Heart right ventricle (tissue), 16 donors: Measurements from ENCODE around the gene MYLK4. TPM values are rescaled to one million over a fixed set of nuclear protein-coding genes. Genes with fewer than 3 reads are reported as not detected.

Source experiments
- ATAC-seq, 8 donors: fragments of 200-7000 bp; cut with Tn5 transposase; one replicate each; pipeline ENCODE4 v1.9.1; 2020; ENCODE audit warnings: mild to moderate bottlenecking in 8 of 8, moderate library complexity in 8 of 8, moderate number of reproducible peaks in 1 of 8
- DNase-seq, 2 donors: peaks; one replicate each; pipeline ENCODE4 v3.0.0-alpha.2; 2020
- H3K27ac ChIP-seq, 10 donors: fragments of 200-600 bp; sonication (generic) in 2 of 10; one replicate each; pipeline versions ENCODE4 v1.5.0 to v1.8.0; 2020 to 2022; ENCODE audit warnings: mild to moderate bottlenecking in 3 of 10
- H3K27me3 ChIP-seq, 7 donors: fragments of 200-600 bp; one replicate each; pipeline ENCODE4 v1.8.0; 2021 to 2022; ENCODE audit warnings: mild to moderate bottlenecking in 2 of 7
- H3K36me3 ChIP-seq, 9 donors: fragments of 200-600 bp; sonication (generic) in 1 of 9; one replicate each; pipeline versions ENCODE4 v1.5.0 to v1.8.0; 2020 to 2022; ENCODE audit warnings: mild to moderate bottlenecking in 2 of 9
- H3K4me1 ChIP-seq, 9 donors: fragments of 200-600 bp; sonication (generic) in 1 of 9; one replicate each; pipeline versions ENCODE4 v1.5.0 to v1.8.0; 2020 to 2022; ENCODE audit warnings: mild to moderate bottlenecking in 4 of 9
- H3K4me3 ChIP-seq, 10 donors: fragments of 200-600 bp; sonication (generic) in 2 of 10; one replicate each; pipeline versions ENCODE4 v1.5.0 to v1.8.0; 2020 to 2022; ENCODE audit warnings: mild to moderate bottlenecking in 7 of 10, moderate library complexity in 2 of 10
- H3K9me3 ChIP-seq, 11 donors: fragments of 200-600 bp in 10 of 11; sonication (generic) in 2 of 11; one replicate each; pipeline versions ENCODE4 v1.5.0 to v1.8.0; 2013 to 2022; ENCODE audit warnings: mild to moderate bottlenecking in 2 of 11, control low read depth in 1 of 11, moderate library complexity in 1 of 11
- WGBS, 2 donors: extraction: QIAGEN DNeasy Blood & Tissue Kit; methylation state at CpG; one replicate each; pipeline ENCODE4 v1.1.7; 2013; ENCODE audit warnings: inconsistent platforms in 1 of 2; 5-methylcytosine and 5-hydroxymethylcytosine counted together
- intact Hi-C, 10 donors: fragments of 100-400 bp; cut with DNase I; formaldehyde crosslinking; loops; one replicate each; pipeline versions ENCODE4 v1.11.1 to v1.14.2; 2022
- polyA plus RNA-seq, 2 donors: library from polyadenylated mRNA; stranded (reverse); fragments of 200-250 nt; gene quantifications; one replicate each; pipeline ENCODE4 v1.2.3, GENCODE V29; 2013
- total RNA-seq, 10 donors: library from RNA; stranded (reverse); fragmentation: NEBNext Ultra II Directional in 3 of 10; extraction: Animal tissue kit (Norgen Biotek cat#: 25700) in 3 of 10; gene quantifications; one replicate each; pipeline versions ENCODE4 v1.2.1 to v1.2.4, GENCODE V29; 2021 to 2023
- TF ChIP-seq, protein P1 (sequence below), 9 donors: fragments of 200-600 bp; sonication (generic) in 2 of 9; IDR thresholded peaks; one replicate each; pipeline versions ENCODE4 v1.5.0 to v1.8.0; 2021 to 2022; ENCODE audit warnings: antibody characterized with exemption in 9 of 9, mild to moderate bottlenecking in 5 of 9, moderate library complexity in 1 of 9
- donor health status: Arrhythmogenic right ventricular cardiomyopathy.
- donor health status: ischemic (EF 13 %, LVEDD 7.1; RV severe dilation, severe dysfunction).
- donor health status: healthy with polysubstance abuse.
- donor health status: DM: no; HTN: yes; CAD: no.
- donor health status: DM: no; HTN: no; CAD: no.
- donor health status: ischemic (EF 25% LVEDD 6.9; RV normal size, moderate dysfunction).
- donor health status: ischemic (EF 25% LVEDD 5.7; RV mildly dilated, moderate dysfunction).
- donor health status: healthy.
- donor health status: DM: yes; HTN: yes; CAD: no.
- donor health status: Ischemic cardiomyopathy.
- donor health status: ischemic (EF 35%, LVEDD 5.7; RV mildly dilated, moderate dysfunction).
- donor health status: nonischemic (EF 11% LVEDD 7.7; RV severe dilation, severe dysfunction).
- donor health status: DM: yes; HTN: yes; CAD: no.
- donor health status: PGD.
- donor health status: ischemic (EF 29% LVEDD 5.4; RV normal size, mild dysfunction).
- donor health status: nonischemic (EF 23%, LVEDD 6.1; RV moderate dilation, normal function).

The MYLK4 gene
- total and polyA plus RNA-seq, 12 donors = 0.13 to 2.5 (median 0.92) TPM

DNA sequence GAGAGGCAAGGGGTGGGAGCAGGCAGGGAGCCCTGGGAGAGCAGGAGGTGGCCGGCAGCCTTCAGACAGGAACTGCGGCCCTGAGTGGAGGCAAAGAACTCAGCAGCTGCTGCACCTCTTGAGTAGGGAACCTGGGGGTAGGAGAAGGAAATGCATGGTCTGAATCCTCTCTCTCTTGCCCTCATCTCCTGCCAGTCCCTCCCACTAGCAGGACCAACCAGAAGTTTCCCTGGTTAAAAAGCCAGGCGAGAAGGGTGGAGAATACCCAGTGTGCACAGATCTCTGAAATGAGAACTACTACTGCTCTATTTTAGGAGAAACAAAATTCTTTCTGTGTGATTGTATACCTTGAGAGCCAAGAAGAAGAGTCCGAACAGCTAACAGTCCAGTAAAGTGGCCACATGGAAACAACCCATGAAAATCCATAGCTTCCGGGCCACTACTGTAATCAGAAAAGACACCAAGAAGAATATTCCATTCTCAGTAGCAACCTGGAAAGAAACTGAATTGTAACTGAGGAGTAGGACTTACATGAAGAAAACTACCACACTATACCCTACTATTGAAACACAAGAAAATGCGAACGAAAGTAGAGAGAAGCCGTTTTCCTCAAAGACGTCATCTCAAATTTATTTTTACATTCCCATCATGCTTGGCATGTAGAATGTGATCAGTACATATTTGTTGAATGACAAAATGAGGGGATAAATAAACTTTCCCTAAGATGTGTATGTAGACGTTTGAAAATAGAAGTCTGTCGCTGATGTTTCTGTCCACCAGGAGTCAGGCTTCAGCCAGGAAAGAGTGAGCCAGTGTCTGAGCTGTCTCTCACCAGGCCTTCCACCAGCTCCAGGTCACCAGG lies 40.1 kb upstream of the MYLK4 start:
- H3K4me3 ChIP-seq = peak overlapping the region in 2 of 10 donors; percentile 5 to 10
- ATAC-seq (peak; percentile 78 to 92 (median 90)), DNase-seq (peak; percentile 38 to 77)
- peaks cover 0 to 29% (median 4%) of the 10 kb centered on the region in 9 donors for H3K36me3 ChIP-seq
- H3K4me1 ChIP-seq = peaks cover 6 to 54% (median 38%) of the 10 kb centered on the region in 9 donors
- intact Hi-C loops = loop anchor here (1.0 to 10.0 kb wide), 7 partner anchors 48 to 198 kb away; partner anchors contain the start of gene SERPINB1 (in 8 of the 10)
- TF ChIP-seq, protein P1, sequence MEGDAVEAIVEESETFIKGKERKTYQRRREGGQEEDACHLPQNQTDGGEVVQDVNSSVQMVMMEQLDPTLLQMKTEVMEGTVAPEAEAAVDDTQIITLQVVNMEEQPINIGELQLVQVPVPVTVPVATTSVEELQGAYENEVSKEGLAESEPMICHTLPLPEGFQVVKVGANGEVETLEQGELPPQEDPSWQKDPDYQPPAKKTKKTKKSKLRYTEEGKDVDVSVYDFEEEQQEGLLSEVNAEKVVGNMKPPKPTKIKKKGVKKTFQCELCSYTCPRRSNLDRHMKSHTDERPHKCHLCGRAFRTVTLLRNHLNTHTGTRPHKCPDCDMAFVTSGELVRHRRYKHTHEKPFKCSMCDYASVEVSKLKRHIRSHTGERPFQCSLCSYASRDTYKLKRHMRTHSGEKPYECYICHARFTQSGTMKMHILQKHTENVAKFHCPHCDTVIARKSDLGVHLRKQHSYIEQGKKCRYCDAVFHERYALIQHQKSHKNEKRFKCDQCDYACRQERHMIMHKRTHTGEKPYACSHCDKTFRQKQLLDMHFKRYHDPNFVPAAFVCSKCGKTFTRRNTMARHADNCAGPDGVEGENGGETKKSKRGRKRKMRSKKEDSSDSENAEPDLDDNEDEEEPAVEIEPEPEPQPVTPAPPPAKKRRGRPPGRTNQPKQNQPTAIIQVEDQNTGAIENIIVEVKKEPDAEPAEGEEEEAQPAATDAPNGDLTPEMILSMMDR (IDR thresholded peaks at IDR 0.05) = peak; percentile 54 to 89 (median 79)
- H3K27ac ChIP-seq = peak overlapping the region; percentile 29 to 87 (median 70)
- H3K27me3 ChIP-seq = no peaks in the 10 kb centered on the region
- no peaks in the 10 kb centered on the region for H3K9me3 ChIP-seq
- 39 to 46% methylated on average over 11 of the region's 11 CpGs for WGBS, 2 donors

DNA sequence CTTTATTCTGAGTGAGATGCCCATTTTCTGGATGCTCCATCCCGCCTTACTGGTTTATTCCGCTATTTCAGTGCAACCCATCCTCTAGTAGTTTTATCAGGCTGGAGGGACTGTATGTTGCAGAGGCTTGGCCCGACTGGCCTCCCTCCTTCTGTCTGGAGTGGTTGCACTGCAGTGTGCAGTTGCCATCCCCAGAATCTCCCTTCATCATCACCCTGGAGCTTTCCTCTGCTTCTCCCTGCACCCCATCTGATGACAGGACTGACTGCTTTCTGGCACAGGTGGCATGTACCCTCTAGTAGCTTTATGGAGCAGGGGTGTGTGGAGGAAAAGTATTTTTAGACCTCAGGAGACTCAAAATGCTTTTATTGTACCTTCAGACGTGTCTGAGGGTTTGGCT lies 35.5 kb upstream of the MYLK4 start:
- ATAC-seq = peak in 2 of 8 donors; percentile 3 to 29
- H3K4me3 ChIP-seq = no peak overlapping the region
- intact Hi-C loops = loop anchor here in 3 of 10 donors (5.0 to 10.0 kb wide), 3 partner anchors 126 to 149 kb away; no protein-coding TSS in a partner anchor

DNA sequence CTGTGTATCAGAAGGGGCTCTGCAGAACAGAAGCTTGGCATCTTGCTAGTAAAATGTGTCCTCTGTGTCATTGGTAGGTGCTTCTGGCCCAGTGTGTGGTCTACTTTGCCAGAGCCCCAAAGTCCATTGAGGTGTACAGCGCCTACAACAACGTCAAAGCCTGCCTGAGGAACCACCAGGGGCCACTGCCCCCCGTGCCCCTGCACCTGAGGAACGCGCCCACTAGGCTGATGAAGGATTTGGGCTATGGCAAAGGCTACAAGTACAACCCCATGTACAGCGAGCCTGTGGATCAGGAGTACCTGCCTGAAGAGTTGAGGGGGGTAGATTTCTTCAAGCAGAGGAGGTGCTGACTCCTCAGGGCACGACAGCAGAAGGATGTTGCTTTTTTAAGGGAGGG lies 34.2 kb upstream of the MYLK4 start:
- intact Hi-C loops = loop anchor here in 3 of 10 donors (5.0 to 10.0 kb wide), 3 partner anchors 127 to 150 kb away; no protein-coding TSS in a partner anchor
- peaks cover 0 to 88% (median 32%) of the 10 kb centered on the region in 9 donors for H3K36me3 ChIP-seq
- H3K4me1 ChIP-seq = peaks cover 0 to 34% (median 18%) of the 10 kb centered on the region in 9 donors

More for the DNA sequence above, 35.5 kb upstream of the MYLK4 start:
- H3K27ac ChIP-seq = no peak overlapping the region
- WGBS, 2 donors = 62 to 69% methylated on average over 4 of the region's 4 CpGs
- H3K36me3 ChIP-seq = peaks cover 0 to 75% (median 20%) of the 10 kb centered on the region in 9 donors
- DNase-seq = no peak
- TF ChIP-seq, protein P1 (IDR thresholded peaks at IDR 0.05) = no peak
- no peaks in the 10 kb centered on the region for H3K27me3 ChIP-seq
- H3K9me3 ChIP-seq = no peaks in the 10 kb centered on the region
- H3K4me1 ChIP-seq = peaks cover 0 to 36% (median 23%) of the 10 kb centered on the region in 9 donors

DNA sequence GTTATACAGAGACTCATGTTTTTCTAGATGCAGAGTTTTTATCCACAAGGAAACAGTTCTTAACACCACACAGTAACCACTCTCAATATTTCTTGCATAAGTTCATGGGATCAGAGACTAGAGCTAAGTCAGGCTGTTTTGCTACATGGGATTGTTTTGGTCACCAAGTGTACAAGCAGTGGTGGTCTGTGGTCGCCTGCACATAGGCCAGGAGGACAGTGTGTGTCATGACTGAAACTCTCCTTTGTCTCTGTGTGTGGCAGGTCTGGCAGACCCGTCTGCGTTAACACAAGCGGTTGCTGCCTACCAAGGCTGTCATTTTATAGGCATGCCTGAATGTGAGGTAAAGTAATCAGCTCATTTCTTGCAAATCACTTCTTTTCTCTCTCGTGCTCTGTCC lies 33.3 kb upstream of the MYLK4 start:
- 78 to 81% methylated on average over 5 of the region's 5 CpGs for WGBS, 2 donors
- TF ChIP-seq, protein P1 (IDR thresholded peaks at IDR 0.05) = no peak
- H3K36me3 ChIP-seq = peaks cover 0 to 96% (median 37%) of the 10 kb centered on the region in 9 donors
- H3K4me3 ChIP-seq = no peak overlapping the region
- no peaks in the 10 kb centered on the region for H3K27me3 ChIP-seq
- H3K9me3 ChIP-seq = no peaks in the 10 kb centered on the region
- intact Hi-C loops = loop anchor here in 3 of 10 donors (10.0 kb wide), 2 partner anchors 131 to 151 kb away; no protein-coding TSS in a partner anchor
- no peak overlapping the region for H3K27ac ChIP-seq
- DNase-seq (no peak), ATAC-seq (no peak)
- H3K4me1 ChIP-seq = peaks cover 0 to 34% (median 18%) of the 10 kb centered on the region in 9 donors

More for the DNA sequence above, 34.2 kb upstream of the MYLK4 start:
- Histone ChIP-seq H3K27ac (no peak overlapping the region), H3K9me3 (no peaks in the 10 kb centered on the region), H3K4me3 (no peak overlapping the region), H3K27me3 (no peaks in the 10 kb centered on the region)
- WGBS, 2 donors = 89% methylated on average over 7 of the region's 7 CpGs
- ATAC-seq (no peak), DNase-seq (no peak)
- TF ChIP-seq, protein P1 (IDR thresholded peaks at IDR 0.05) = no peak
